ENCODE measurements around the gene BRINP1. TPM values are rescaled to one million over a fixed set of nuclear protein-coding genes. Genes with fewer than 3 reads are reported as not detected.

BRINP1 gene
- total and polyA plus RNA-seq, 10 of the 15 experiments (the other 5 are each of a cell fraction or from before 2014, with no cell fraction given): not detected

DNA sequence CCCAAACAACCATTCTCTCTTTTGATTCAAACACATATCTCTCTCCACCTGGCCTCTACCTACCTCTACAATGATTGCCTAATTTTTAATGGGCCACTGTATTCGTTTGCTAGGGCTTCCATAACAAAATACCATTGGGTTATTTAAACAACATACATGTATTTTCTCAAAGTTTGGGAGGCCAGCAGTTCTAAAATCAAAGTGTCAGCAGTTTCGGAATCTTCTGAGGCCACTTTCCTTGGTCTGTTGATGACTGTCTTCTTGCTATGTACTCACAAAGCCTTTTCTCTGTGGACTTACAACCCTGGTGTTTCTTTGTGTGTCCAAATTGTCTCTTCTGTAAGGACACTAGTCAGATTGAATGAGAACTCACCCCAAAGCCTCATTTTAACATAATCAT, 214.7 kb downstream of the BRINP1 start (continued):
- TF ChIP-seq ETV6 (conservative IDR thresholded peaks at IDR 0.05 in 1 of 2, IDR thresholded peaks at IDR 0.05 in 1 of 2; ENCODE audit: borderline replicate concordance in 1 of 2, low read depth in 1 of 2): no peak
- no peak for TF ChIP-seq ATF7 (IDR thresholded peaks at IDR 0.05; ENCODE audit: low read depth)
- no peak for TF ChIP-seq IRF4 (IDR thresholded peaks at IDR 0.05; ENCODE audit: low read depth, low read length)
- TF ChIP-seq, protein P1, sequence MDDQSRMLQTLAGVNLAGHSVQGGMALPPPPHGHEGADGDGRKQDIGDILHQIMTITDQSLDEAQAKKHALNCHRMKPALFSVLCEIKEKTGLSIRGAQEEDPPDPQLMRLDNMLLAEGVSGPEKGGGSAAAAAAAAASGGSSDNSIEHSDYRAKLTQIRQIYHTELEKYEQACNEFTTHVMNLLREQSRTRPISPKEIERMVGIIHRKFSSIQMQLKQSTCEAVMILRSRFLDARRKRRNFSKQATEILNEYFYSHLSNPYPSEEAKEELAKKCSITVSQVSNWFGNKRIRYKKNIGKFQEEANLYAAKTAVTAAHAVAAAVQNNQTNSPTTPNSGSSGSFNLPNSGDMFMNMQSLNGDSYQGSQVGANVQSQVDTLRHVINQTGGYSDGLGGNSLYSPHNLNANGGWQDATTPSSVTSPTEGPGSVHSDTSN (IDR thresholded peaks at IDR 0.05; ENCODE audit: insufficient replicate concordance, low read depth, low read length): no peak
- TF ChIP-seq, protein P2, sequence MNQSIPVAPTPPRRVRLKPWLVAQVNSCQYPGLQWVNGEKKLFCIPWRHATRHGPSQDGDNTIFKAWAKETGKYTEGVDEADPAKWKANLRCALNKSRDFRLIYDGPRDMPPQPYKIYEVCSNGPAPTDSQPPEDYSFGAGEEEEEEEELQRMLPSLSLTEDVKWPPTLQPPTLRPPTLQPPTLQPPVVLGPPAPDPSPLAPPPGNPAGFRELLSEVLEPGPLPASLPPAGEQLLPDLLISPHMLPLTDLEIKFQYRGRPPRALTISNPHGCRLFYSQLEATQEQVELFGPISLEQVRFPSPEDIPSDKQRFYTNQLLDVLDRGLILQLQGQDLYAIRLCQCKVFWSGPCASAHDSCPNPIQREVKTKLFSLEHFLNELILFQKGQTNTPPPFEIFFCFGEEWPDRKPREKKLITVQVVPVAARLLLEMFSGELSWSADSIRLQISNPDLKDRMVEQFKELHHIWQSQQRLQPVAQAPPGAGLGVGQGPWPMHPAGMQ (IDR thresholded peaks at IDR 0.05; ENCODE audit: borderline replicate concordance): no peak
- TF ChIP-seq RAD51 (IDR thresholded peaks at IDR 0.05): no peak

DNA sequence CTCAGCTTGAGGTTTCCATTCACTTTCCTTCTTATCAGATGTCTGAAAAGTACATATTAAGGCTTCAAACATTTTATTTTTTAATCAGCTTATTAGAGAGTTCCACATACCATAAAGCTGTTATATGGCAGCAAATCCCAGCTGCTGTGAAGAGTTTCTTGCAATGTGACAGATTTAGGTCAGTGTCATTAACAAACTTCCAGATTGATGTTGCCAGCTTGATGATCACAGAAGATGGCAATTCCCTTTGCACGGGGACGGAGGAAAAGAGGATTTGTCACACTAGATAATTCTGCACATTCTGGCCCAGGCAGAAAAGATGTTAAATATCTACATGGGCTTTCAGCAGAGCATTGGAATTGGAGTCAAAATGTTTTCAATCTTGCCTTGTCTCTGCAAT, 215.8 kb downstream of the BRINP1 start:
- in situ Hi-C loops (cut with MboI): no loop called here
- no peaks in the 10 kb centered on the region for H3K79me2 ChIP-seq (ENCODE audit: control insufficient read depth, insufficient read depth, low read length)
- no peak overlapping the region for H2AFZ ChIP-seq (ENCODE audit: control insufficient read depth, low read depth, low read length)
- WGBS (ENCODE audit: insufficient coverage, insufficient replicate concordance, low lambda C conversion rate, missing lambda C conversion rate): 4% methylated on average over 2 of the region's 2 CpGs
- SMC1A ChIA-PET (ENCODE audit: uncharacterized antibody, unreplicated experiment): no interaction called here
- no peaks in the 10 kb centered on the region for H3K36me3 ChIP-seq (ENCODE audit: control insufficient read depth in 2 of 2, insufficient read depth in 2 of 2, low read length in 1 of 2)
- ATAC-seq (no peak), DNase-seq (ENCODE audit: low read depth, low spot score) (no peak), FAIRE-seq (no peak)
- RAD21 ChIA-PET (ENCODE audit: unreplicated experiment): no interaction called here
- no peaks in the 10 kb centered on the region for H4K20me1 ChIP-seq (ENCODE audit: control insufficient read depth, insufficient read depth)
- no TSS peak for BruUV-seq (replicated peaks)
- H3K4me2 ChIP-seq (ENCODE audit: control insufficient read depth, insufficient read depth): no peak overlapping the region
- POLR2A ChIA-PET: no interaction called here
- no peaks in the 10 kb centered on the region for H3K4me1 ChIP-seq (ENCODE audit: control insufficient read depth, insufficient read depth, low read length)
- CTCF ChIA-PET: no interaction called here
- H3K27me3 ChIP-seq (replicated peaks in 1 of 2; ENCODE audit: control insufficient read depth in 2 of 2, insufficient read depth in 2 of 2, low read length in 1 of 2): no peaks in the 10 kb centered on the region
- intact Hi-C loops (cut with micrococcal nuclease; ENCODE audit: unreplicated experiment): no loop called here
- H3K27ac ChIP-seq (ENCODE audit: control insufficient read depth, insufficient read depth): no peak overlapping the region
- no peak overlapping the region for H3K4me3 ChIP-seq
- H3K9ac ChIP-seq (ENCODE audit: control insufficient read depth, insufficient read depth, low read length): no peak overlapping the region
- H3K9me3 ChIP-seq (replicated peaks; ENCODE audit: control insufficient read depth, insufficient read depth, low read length): no peaks in the 10 kb centered on the region
- TF ChIP-seq ZNF217 (IDR thresholded peaks at IDR 0.05): no peak
- no peak for TF ChIP-seq EZH2 (IDR thresholded peaks at IDR 0.05; ENCODE audit: borderline replicate concordance, control insufficient read depth, low read depth, low read length)
- TF ChIP-seq, protein P3, sequence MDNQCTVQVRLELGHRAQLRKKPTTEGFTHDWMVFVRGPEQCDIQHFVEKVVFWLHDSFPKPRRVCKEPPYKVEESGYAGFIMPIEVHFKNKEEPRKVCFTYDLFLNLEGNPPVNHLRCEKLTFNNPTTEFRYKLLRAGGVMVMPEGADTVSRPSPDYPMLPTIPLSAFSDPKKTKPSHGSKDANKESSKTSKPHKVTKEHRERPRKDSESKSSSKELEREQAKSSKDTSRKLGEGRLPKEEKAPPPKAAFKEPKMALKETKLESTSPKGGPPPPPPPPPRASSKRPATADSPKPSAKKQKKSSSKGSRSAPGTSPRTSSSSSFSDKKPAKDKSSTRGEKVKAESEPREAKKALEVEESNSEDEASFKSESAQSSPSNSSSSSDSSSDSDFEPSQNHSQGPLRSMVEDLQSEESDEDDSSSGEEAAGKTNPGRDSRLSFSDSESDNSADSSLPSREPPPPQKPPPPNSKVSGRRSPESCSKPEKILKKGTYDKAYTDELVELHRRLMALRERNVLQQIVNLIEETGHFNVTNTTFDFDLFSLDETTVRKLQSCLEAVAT (IDR thresholded peaks at IDR 0.05): no peak
- TF ChIP-seq, protein P4, sequence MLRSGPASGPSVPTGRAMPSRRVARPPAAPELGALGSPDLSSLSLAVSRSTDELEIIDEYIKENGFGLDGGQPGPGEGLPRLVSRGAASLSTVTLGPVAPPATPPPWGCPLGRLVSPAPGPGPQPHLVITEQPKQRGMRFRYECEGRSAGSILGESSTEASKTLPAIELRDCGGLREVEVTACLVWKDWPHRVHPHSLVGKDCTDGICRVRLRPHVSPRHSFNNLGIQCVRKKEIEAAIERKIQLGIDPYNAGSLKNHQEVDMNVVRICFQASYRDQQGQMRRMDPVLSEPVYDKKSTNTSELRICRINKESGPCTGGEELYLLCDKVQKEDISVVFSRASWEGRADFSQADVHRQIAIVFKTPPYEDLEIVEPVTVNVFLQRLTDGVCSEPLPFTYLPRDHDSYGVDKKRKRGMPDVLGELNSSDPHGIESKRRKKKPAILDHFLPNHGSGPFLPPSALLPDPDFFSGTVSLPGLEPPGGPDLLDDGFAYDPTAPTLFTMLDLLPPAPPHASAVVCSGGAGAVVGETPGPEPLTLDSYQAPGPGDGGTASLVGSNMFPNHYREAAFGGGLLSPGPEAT (IDR thresholded peaks at IDR 0.05; ENCODE audit: low read depth): no peak
- no peak for TF ChIP-seq SP1 (IDR thresholded peaks at IDR 0.05; ENCODE audit: low read depth, low read length)
- TF ChIP-seq SMAD5 (IDR thresholded peaks at IDR 0.05; ENCODE audit: low read depth): no peak
- no peak for TF ChIP-seq ZNF384 (IDR thresholded peaks at IDR 0.05; ENCODE audit: borderline replicate concordance, low read depth, low read length)

Data from GM12878 (cell line).